ENCODE results near the gene PLXDC1.

- TF ChIP-seq CTCF (IDR thresholded peaks at IDR 0.05; ENCODE audit: low read depth, low read length) (no peak), EZH2phosphoT487 (IDR thresholded peaks at IDR 0.05; ENCODE audit: low read depth) (no peak)
Observed at GRCh38 chr17:39079836-39080235, 71.6 kb downstream of the PLXDC1 start.
